ENCODE data around the gene IMP4.

- TF ChIP-seq POLR2A (IDR thresholded peaks at IDR 0.05; ENCODE audit: low read depth, low read length): no peak
- TF ChIP-seq POLR2AphosphoS5 (IDR thresholded peaks at IDR 0.05; ENCODE audit: low read depth, low read length): no peak
- TF ChIP-seq PAX5 (IDR thresholded peaks at IDR 0.05; ENCODE audit: insufficient read depth, low read length, severe bottlenecking): no peak
- no peak for TF ChIP-seq TAF1 (IDR thresholded peaks at IDR 0.05; ENCODE audit: low read depth, low read length)
These were observed 9.0 kb downstream of the IMP4 start for GRCh38 chr2:130351711-130352110.
